ELF-1 (cell line): Measurements from ENCODE around the gene JAM3.
A peak's percentile ranks its signal among the peaks of the same experiment; 100 is the strongest.

ENCODE experiments used
- DNase-seq: peaks from one replicate; pipeline ENCODE4 v3.0.0-alpha.2; 2016; ENCODE audit warnings: low read depth, low spot score

JAM3 gene

DNA sequence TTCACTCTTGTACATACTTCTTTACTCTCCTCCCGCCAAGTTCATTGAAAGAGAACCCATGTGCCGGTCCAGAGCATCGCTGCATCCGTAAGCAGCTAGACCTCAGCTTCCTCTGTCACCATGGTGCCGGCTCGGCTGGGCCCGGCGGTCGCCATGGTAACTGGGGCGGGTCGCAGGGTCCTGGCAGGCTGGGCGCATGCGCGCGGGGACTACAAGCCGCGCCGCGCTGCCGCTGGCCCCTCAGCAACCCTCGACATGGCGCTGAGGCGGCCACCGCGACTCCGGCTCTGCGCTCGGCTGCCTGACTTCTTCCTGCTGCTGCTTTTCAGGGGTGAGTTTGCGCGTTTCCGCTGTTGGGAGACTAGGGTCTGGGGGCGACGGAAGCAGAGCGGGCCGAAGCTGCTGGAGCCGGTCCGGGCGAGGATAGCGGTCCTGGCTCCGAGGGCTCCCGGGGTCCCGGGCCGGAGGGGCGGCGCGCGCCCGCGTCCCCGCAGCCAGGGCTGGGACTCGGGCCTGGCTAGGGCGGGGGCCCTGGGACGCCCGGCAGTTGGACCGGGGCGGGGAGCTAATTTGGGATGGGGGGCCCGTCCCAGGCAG lies at the start of gene JAM3:
Gene JAM3 (plus strand): TSS at position 244 of the 597 bp plus-strand sequence. CDS start 12 bp downstream, at position 256.
- DNase-seq = peak; percentile 97

DNA sequence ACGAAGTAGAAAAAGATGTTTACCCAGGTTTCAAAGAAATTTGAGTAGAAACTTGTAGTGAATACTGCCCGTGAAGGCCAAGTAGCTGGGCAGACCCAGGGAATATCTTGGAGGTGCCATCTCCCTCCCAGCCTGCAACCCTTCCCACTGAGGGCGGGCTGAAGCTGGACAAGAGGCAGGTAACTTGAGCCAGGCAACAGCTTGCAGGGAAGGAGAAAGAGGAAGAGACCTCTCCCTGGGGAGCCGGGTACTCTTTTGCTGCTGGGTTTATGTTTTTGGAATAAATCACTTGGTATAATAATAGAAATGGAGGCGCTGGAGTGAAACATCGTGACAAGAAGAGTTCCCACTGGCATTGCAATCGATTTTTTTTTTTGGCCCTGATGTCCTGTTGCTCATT lies 49.4 kb upstream of the JAM3 start:
- DNase-seq = no peak

DNA sequence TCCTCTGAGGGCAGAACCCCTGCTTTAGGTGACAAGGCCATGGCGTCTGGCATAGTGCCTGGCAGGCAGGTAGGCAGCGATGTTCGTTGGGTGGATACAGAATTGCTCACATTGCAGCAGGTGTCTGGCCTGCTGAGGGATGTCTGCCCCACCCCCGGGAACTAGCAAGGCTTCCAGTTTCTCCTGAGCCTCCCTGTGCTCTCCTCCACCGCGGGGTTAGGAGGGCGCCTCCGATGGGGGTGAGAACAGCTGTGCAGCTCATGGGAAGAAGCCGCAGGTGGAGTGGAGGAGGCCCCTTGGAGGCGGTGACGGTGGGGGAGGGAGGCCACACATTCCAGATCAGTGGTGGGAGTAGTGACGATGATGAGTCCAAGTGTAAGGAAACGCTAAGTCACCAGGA lies 48.3 kb upstream of the JAM3 start:
- no peak for DNase-seq

DNA sequence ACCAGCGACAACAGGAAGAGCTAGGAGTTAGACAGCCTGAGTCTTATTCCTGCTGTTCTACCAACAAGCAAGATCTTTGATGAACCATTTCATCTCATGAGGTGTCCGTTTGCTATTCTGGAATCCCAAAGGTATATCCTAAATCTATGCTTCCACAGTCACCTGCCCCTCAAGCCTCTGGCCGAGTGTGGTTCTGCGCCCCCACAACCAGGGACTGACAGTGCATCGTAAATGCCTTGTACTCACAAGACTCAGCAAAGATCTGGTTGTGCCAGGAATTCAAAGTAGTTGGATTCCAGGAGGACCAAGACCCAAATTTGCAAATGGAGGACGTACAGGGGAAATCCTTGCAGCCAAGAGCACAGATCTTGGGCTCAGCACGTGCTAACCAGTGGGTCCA lies 47.5 kb upstream of the JAM3 start:
- DNase-seq = no peak

DNA sequence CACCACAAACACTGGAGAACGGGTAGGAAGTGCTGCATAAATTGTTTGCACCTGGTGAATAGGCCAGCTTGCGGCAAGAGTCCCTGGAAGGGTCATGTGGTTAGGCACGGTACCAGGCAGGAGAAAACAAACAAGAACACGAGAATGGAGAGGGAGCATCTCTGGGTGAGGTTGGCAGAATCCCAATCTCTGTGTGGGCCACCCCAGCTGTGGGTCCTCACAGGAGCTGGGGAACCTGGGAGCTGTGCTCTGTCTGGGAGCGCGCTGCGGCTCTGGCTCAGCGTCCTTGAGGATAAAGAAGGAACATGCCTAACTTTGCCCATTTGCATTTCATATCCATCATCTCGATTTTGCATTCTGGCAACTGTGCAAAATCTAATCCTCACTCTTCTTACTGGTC lies 46.1 kb upstream of the JAM3 start:
- DNase-seq = no peak

DNA sequence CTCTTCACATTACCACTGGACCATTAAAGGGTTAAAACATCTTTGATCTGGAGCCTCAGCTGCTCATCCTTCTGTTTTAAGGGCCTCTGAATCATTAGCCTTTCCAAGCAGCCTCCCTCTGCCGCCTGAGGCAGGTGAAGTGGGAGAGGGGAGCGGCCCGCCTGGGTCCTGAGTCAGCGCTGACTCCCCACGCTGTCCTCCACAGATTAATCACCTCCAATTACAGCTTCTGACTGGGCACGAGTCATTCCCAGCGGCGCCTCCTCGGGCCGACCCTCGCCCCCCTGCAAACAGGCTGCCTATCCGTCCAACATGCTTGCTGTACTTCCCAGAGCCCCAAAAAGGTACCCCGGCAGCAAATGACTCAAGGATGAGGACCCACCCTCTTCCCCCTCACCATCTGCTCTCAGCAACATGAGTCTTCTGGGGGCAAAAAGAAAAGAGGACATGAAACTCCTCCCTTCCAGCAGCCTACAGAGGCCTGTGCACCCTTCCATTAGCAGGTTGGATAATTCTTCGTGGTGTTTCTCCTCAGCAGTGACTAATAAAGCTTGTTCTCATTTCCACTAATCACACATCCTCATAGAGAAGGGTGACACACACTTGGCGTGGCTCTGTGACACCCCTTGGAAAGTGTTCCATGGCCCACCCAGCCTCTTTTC lies 44.3 kb upstream of the JAM3 start:
- DNase-seq = no peak

DNA sequence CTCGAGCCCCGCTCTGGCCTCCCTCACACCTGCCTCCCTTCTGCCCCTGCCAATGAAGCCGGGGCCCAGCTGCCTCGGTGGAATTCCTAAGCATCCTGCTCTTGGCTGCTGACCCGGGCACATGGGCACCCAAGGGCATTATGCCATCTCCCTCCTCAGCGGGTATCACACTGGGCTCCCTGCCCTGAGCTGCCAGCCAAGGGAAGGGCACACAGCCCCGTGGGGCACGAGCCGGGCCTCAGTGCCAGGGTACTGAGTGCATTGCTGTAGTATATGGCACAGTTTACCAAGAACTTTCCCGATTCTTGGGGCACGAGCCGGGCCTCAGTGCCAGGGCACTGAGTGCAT lies 43.8 kb upstream of the JAM3 start:
- DNase-seq = no peak

DNA sequence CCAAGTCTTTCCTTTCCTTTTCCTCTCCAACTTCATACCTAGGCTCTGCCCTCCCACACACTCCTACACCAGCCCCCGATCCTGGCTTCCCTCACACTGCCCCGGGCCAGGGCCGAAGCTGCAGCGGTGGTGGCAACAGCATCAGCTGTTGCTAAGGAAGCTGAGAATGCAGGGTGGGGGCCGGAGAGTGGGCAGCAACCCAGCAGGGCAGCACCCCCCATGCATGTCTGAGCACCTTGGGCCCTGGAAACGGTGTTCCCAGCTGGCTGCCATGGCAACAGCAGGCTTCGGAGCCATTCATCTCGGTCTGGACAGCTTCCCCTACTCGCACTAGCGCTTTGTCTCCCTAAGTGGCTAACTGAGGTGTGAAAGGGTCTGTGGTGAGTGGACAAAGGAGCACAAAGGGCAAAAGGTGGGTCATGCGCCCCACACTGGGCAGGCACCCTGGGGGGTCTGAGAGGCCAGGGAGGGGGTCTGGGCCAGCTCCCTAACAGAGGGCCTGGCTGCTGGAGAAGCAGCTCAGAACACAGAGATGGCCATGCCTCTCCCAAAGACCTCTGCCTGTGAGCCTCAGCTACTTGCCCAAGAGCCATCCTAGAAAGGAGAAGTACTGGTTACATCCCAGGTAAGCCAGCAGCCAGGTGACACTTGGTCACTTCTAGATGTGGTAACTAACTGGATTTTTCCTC lies 42.1 kb upstream of the JAM3 start:
- DNase-seq = peak; percentile 82

DNA sequence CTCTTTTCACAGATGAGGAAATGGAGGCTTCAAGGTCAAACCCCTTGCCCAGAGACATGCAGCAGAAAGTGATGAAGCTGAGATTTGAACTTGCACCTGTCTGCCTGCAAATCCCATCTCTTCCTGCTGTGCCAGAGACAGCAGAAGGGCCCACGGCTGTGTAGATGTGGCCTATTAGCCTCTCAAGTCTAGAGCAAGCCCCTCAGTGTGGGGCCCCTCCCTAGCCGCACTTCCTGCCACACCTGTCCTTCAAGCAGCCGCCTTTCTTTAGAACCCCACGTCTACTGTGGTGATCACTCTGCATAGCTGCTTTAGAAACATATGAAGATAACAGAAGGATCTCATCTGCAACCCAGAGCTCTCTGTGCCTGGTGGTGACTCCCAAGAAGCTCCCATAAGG lies 41.2 kb upstream of the JAM3 start:
- DNase-seq = no peak

DNA sequence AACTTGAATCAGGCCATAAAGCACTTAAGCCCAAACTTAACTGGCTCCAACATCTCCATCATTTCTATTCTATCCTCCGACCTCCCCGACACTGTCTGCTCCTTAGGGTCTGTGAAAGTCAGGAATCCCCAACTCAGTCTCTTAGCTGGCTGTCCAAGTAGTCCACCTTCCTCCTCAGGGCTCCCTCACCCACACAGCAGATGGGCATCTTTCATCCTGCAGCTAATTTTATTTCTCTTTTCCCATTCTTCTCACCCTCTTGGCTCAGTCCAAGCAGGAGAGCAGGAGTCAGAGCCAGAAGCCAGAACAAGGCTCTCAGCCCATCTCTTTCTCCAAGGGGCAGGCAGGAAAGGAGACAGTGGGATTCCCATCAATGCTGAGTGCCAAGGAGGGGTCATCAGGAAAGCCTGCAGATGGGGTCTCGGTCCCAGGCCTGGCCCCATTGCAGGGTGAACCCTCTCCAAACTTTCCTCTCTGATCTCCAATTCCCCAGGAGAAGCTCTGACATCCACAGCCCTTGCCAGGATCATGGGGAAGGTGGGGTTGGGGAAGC lies 40.4 kb upstream of the JAM3 start:
- no peak for DNase-seq

DNA sequence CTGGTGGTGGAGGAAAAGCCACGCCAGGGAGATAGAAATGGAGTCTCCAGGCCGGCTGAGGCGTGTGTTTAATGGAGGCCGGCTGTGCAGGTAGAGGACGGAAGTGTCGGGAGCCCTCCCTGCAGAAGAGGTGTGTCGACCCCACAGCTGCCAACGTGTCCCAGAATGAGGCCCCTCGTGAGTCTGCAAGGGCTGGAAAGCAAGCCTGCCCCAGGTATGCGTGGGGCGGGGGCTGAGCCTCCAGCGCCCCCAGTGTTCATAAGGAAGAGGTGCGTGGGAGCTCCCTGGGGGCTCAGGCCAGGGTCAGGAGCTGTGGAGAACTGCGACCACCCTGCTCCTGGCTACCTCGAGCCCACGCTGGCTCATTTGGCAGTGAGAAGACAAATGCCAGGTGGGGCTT lies 38.0 kb upstream of the JAM3 start:
- DNase-seq = no peak

DNA sequence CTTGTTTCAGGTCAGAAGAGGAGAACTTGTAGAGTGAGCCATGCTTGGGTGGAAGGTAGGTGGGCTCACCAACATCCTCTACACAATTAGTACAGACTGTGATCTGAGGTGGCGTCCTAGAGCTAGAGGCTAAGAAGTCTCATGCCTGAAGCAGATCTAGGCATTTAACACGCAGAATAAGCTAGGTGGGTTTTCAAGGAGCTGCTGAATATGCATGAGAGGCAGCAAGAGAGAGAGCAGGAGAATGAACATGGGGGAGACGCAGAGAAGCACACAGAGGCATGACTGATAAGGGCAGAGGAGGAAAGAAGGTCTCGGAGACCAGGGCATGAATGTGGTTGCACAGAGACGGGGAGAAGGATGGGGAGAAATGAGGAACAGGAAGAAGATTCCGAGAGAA lies 36.8 kb upstream of the JAM3 start:
- DNase-seq = no peak

DNA sequence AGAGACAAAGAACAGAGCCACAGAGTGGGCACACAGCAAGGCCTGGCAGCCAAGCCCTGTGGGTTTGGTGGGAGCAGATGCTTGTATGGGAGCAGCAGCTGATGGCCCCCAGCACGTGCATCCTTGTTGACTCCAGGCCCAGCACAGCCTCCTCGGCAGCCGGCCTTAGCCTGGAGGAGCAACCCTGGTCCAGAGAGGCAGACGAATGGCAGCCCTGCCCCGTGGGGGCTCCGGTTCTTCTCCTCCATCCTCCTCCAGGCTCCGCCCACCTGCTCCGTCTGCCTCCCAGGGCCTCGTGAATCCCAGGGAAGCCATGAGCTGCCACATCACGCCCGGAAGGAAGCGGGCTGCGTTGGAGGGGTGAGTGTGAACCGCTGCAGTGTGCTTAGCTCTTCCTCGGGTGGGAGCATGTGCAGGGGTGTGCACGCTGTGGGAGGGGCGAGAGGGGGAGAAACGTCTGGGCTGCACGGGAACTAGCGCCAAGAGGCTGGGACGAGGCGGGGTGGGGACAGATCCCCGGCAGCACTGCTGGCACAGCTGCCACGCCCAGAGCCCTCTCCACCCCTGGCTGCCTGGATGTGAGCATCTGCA lies 36.3 kb upstream of the JAM3 start:
- DNase-seq = no peak

DNA sequence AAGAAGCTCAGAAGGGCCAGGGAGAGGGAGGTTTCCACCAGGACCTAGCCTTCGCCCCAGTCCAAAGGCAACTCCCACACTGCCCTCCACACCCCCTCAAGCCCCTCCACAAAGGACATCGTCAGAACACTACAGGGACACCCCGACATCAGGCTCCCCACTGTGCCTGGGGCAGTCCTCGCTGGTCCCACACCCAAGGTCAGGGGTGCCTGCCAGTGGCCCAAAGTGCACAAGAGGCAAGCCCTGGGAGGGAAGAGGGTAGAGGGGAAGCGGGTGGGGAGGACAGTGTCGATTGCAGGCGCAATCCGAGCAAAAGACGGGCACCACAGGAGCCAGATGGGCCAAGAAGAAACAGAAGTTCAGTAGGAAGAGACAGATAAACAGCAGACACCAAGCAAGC lies 35.6 kb upstream of the JAM3 start:
- no peak for DNase-seq

DNA sequence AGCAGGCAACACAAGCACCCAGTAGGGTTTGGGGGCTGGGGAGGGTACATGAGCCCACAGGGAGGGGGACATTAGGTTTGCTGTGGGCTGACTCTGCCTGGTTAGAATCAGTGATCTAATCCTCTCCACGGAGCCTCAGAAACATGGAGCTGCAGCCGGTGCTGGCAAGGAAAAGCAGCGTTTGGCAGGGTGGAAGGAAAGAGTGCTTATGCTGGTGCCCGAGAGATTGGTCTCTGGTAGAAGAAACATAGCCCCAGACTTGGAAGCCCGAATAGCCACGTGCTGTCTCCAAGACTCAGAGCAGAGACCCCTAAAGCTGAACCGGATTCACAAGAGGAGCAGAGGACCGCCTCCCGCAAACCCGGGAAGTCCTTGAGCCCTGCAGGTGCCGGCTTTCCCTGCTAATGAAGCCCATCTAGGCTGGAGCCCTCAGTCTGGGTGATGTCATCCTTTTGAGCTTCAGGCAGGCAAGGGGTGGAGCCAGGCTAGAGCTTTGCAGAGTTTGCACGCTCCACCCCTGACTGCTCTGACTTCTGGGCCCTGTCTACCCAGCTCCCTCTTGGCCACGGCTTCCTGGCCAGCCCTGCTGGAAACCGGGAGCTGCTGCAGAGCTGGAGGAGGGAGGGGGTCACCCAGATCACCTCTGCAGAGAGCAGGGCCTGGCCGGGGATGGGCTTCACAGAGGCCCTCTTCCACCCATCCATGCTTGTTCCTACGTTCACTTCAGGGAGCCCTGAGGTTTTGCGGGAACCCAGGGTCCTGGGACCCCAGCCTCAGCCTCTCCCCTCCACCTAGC lies 35.0 kb upstream of the JAM3 start:
- DNase-seq = peak; percentile 95

DNA sequence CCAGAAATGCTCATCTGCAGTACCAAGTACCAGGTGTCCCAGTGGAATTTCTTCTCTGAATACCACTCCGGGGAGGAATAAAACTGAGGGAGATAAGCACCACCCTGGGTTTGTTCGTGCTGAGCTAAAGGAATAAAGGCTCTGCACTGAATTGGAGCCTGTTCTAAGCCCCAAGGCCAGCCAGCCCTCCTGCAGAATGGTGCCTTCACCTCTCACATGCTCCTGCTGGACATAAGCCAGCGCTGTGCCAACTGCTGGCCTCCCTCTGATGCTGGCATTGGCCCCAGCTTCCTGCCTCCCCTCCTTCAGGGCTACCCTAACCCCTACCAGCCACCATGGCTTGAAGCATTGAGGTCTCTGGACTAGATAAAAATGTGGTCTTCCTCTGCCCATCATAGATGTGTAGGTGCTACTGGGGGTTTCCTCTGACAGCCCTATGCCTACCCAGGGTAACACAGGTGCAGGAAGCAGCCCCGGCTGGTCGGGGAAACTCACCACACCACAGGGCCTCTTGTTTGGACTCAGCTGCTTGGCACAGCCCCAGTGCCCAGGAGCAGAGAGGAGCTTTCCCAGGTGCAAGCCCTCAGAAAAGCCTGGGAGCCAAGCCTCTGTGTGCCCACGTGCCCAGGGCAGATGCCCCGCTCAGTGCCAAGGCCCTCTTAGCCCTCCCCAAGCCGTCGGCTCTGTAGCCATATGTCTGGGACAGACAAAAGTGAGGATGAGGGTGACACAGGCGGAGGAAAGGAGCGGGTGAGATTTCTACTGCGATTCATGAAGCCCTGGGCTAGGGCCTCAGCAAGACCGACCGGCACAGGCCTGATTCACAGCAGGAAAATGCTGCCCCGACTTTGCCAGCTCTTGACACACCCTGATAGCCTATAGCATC lies 34.1 kb upstream of the JAM3 start:
- DNase-seq = no peak

DNA sequence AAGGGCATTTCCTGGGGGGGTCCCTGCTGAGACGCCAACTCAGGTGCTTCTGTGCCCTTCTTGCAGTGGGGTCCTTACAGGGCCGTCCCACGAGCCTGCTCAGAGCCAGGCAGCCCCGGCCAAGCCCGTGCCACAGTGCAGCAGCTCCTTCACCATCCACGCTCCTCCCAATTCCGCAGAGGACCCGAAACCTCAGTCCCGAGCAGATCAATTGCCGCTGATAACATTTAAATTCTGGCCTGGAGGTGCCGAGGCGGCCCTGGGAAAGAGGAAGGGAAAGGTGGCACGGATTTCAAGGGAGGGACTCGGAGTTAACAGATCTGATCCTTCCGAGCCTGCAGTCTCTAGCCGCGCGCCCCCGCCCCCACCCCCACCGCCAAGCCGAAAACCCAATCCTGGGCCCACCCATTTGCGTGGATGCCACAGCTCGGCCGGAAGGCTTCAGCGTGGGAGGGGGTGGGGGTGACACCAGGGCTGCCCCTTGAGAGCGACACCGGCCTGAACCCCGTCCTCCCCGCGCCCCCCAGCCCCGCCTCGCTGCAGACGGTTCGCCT lies 32.3 kb upstream of the JAM3 start:
- DNase-seq = peak; percentile 46

DNA sequence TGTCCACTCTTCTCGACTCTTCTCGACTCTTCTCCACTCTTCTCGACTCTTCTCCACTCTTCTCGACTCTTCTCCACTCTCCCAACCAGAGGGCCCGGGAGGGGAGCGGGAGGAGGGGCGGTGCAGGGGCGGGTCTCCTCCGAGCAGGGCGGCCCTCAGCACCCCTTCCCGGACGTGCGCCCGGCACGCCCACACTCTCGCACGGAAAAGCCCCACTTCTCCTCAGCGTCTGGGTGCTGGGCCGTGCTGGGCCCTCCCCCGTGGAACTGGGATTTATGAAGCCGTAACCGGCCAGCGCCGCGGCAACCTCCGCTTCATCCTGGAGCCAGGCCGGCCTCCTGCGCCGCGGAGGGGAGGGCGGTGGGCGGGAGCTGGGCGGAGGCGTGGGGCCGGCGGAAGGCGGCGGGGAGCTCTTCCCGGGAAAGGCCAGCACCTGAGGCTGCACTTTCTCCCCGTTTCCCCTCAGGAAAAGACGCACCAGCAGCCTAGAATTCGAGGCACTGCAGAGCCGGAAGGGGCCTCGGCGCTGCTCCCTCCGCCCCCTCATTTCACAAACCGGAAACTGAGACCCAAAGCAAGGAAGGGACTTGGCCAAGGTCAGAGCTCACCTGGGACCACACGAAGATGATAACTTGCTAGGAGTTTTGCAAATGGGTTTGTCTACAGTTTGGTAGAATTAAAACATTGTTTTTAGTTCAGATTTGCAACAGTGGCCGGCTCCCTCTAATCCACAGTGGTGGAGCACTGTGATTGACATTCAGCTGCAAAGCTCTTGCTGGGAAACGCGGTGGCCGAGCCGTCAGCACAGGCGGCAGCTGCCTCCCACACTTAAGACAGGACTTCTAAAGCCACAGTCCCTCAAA lies 31.6 kb upstream of the JAM3 start:
- peak; percentile 81 for DNase-seq

DNA sequence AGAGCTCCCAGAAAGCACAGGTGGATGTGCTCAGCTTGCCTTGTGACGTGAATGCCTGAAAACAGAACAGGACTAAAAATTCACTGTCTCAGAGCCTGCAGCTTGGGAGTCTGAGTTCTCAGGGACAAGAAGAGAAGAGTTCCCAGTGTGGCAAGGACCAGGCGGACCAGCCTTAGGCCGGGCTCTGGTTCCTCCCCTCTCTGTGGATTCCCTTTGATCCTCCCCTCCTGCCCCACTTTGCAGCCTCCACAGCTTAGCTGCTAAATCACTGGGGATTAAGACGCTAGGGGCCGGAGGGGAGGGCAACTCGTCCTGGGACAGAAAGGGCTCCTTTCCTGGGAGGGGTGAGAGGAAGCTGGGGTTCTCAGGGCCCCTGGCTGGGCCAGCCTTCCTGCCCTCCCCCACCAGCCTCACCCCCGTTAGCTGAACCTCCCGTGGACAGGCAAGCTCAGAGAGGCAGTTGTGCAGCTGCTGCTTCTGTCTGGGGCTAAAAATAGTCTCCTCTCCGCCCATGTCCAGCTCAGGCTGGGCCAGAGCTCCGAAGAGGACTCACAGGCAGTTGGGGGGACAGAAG lies 29.9 kb upstream of the JAM3 start:
- peak; percentile 66 for DNase-seq
